Ovary (tissue), 3 donors: Measurements from ENCODE around the gene KRT75.

Experiments used
- POLR2A ChIP-seq: fragments of 450-650 bp; IDR thresholded peaks from one replicate; pipeline ENCODE4 v1.6.1; 2017; ENCODE audit warnings: antibody characterized with exemption, mild to moderate bottlenecking, moderate library complexity
- TF ChIP-seq, protein P1 (sequence below), 3 donors: fragments of 450-650 bp in 2 of 3; fragments of 200-600 bp in 1 of 3; IDR thresholded peaks; one replicate each; pipeline versions ENCODE4 v1.5.1 to v1.8.0; 2016 to 2022; ENCODE audit warnings: antibody characterized with exemption in 3 of 3, mild to moderate bottlenecking in 1 of 3
- donor health status: DM: no; HTN: no; CAD: no.

- TF ChIP-seq, protein P1, sequence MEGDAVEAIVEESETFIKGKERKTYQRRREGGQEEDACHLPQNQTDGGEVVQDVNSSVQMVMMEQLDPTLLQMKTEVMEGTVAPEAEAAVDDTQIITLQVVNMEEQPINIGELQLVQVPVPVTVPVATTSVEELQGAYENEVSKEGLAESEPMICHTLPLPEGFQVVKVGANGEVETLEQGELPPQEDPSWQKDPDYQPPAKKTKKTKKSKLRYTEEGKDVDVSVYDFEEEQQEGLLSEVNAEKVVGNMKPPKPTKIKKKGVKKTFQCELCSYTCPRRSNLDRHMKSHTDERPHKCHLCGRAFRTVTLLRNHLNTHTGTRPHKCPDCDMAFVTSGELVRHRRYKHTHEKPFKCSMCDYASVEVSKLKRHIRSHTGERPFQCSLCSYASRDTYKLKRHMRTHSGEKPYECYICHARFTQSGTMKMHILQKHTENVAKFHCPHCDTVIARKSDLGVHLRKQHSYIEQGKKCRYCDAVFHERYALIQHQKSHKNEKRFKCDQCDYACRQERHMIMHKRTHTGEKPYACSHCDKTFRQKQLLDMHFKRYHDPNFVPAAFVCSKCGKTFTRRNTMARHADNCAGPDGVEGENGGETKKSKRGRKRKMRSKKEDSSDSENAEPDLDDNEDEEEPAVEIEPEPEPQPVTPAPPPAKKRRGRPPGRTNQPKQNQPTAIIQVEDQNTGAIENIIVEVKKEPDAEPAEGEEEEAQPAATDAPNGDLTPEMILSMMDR (IDR thresholded peaks at IDR 0.05): no peak
- TF ChIP-seq POLR2A: no peak
These were observed 16.4 kb downstream of the KRT75 start for GRCh38 chr12:52417740-52418139.
